ENCODE data around the gene ST7L.

DNA sequence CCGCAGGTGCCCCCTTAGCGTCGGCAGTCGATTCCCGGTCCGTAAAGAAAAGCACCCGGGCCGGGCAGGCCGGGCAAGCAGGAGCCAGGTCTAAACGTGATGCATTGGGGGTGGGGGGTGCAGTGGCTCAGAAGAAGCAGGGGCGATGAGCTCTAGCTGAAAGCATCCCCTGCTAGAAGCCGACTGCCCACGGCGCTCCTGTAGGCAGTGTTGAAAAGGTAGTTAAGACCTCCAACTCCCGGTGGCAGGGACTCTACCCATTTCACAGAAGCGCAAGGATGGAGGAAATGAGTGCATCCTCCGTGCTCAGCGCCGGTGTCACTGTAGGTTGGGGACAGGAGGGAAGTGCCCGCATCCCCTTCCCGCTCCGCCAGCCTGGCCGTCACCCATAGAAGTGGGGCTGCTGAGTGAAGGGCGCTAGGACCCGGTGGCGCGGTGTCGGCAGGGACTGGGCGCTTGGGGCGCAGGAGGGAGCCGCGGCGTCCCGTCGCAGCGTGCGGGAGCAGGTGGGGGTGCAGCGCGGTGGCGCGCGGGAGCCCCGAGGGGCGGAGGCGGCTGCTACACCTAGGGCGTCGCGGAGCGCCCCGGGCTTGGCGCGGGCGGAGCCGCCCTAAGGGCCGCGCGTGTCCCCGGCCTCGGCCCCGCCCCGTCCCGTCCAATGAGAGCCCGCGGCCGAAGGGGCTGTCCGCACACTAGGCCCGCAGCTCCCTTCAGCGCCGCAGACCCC, 110.5 kb downstream of the ST7L start, which contains the start of gene WNT2B:
- no peak for TF ChIP-seq FOXJ3 (CRISPR knock-in tag; IDR thresholded peaks at IDR 0.05; ENCODE audit: borderline replicate concordance)
- TF ChIP-seq ZNF121 (CRISPR knock-in tag; IDR thresholded peaks at IDR 0.05) = peak; percentile 53; the same call in 1 of the 2 replicates
- TF ChIP-seq ZNF416 (CRISPR knock-in tag; IDR thresholded peaks at IDR 0.05) = no peak
- TF ChIP-seq, protein P1, sequence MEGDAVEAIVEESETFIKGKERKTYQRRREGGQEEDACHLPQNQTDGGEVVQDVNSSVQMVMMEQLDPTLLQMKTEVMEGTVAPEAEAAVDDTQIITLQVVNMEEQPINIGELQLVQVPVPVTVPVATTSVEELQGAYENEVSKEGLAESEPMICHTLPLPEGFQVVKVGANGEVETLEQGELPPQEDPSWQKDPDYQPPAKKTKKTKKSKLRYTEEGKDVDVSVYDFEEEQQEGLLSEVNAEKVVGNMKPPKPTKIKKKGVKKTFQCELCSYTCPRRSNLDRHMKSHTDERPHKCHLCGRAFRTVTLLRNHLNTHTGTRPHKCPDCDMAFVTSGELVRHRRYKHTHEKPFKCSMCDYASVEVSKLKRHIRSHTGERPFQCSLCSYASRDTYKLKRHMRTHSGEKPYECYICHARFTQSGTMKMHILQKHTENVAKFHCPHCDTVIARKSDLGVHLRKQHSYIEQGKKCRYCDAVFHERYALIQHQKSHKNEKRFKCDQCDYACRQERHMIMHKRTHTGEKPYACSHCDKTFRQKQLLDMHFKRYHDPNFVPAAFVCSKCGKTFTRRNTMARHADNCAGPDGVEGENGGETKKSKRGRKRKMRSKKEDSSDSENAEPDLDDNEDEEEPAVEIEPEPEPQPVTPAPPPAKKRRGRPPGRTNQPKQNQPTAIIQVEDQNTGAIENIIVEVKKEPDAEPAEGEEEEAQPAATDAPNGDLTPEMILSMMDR (IDR thresholded peaks at IDR 0.05) = no peak
- TF ChIP-seq CREB1 (CRISPR knock-in tag; IDR thresholded peaks at IDR 0.05) = no peak
- TF ChIP-seq SMAD3 (CRISPR knock-in tag; IDR thresholded peaks at IDR 0.05; ENCODE audit: borderline replicate concordance) = no peak
- no peak for TF ChIP-seq ELF4 (CRISPR knock-in tag; IDR thresholded peaks at IDR 0.05; ENCODE audit: low read depth)
- TF ChIP-seq, protein P2, sequence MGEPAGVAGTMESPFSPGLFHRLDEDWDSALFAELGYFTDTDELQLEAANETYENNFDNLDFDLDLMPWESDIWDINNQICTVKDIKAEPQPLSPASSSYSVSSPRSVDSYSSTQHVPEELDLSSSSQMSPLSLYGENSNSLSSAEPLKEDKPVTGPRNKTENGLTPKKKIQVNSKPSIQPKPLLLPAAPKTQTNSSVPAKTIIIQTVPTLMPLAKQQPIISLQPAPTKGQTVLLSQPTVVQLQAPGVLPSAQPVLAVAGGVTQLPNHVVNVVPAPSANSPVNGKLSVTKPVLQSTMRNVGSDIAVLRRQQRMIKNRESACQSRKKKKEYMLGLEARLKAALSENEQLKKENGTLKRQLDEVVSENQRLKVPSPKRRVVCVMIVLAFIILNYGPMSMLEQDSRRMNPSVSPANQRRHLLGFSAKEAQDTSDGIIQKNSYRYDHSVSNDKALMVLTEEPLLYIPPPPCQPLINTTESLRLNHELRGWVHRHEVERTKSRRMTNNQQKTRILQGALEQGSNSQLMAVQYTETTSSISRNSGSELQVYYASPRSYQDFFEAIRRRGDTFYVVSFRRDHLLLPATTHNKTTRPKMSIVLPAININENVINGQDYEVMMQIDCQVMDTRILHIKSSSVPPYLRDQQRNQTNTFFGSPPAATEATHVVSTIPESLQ (CRISPR knock-in tag; IDR thresholded peaks at IDR 0.05) = no peak
- TF ChIP-seq JUN (CRISPR knock-in tag; IDR thresholded peaks at IDR 0.05) = no peak
- TF ChIP-seq, protein P3, sequence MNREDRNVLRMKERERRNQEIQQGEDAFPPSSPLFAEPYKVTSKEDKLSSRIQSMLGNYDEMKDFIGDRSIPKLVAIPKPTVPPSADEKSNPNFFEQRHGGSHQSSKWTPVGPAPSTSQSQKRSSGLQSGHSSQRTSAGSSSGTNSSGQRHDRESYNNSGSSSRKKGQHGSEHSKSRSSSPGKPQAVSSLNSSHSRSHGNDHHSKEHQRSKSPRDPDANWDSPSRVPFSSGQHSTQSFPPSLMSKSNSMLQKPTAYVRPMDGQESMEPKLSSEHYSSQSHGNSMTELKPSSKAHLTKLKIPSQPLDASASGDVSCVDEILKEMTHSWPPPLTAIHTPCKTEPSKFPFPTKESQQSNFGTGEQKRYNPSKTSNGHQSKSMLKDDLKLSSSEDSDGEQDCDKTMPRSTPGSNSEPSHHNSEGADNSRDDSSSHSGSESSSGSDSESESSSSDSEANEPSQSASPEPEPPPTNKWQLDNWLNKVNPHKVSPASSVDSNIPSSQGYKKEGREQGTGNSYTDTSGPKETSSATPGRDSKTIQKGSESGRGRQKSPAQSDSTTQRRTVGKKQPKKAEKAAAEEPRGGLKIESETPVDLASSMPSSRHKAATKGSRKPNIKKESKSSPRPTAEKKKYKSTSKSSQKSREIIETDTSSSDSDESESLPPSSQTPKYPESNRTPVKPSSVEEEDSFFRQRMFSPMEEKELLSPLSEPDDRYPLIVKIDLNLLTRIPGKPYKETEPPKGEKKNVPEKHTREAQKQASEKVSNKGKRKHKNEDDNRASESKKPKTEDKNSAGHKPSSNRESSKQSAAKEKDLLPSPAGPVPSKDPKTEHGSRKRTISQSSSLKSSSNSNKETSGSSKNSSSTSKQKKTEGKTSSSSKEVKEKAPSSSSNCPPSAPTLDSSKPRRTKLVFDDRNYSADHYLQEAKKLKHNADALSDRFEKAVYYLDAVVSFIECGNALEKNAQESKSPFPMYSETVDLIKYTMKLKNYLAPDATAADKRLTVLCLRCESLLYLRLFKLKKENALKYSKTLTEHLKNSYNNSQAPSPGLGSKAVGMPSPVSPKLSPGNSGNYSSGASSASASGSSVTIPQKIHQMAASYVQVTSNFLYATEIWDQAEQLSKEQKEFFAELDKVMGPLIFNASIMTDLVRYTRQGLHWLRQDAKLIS (CRISPR knock-in tag; IDR thresholded peaks at IDR 0.05; ENCODE audit: borderline replicate concordance) = no peak
- TF ChIP-seq ZNF423 (CRISPR knock-in tag; IDR thresholded peaks at IDR 0.05) = peak; percentile 38; the same call in 1 of the 2 replicates
- TF ChIP-seq, protein P4, sequence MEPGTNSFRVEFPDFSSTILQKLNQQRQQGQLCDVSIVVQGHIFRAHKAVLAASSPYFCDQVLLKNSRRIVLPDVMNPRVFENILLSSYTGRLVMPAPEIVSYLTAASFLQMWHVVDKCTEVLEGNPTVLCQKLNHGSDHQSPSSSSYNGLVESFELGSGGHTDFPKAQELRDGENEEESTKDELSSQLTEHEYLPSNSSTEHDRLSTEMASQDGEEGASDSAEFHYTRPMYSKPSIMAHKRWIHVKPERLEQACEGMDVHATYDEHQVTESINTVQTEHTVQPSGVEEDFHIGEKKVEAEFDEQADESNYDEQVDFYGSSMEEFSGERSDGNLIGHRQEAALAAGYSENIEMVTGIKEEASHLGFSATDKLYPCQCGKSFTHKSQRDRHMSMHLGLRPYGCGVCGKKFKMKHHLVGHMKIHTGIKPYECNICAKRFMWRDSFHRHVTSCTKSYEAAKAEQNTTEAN (CRISPR knock-in tag; IDR thresholded peaks at IDR 0.05) = no peak
- no peak; the same call in 1 of the 2 replicates for TF ChIP-seq ESRRA (CRISPR knock-in tag; IDR thresholded peaks at IDR 0.05; ENCODE audit: borderline replicate concordance)

Measured in WTC11 (cell line).